HepG2 (cell line): Measurements from ENCODE around the gene LCORL. TPM values are rescaled to one million over a fixed set of nuclear protein-coding genes. Genes with fewer than 3 reads are reported as not detected.

Experiments
- AGO1 ChIP-seq: fragments of 200-400 bp; formaldehyde crosslinking; IDR thresholded peaks from 2 replicates; pipeline ENCODE4 v1.6.1; 2017; ENCODE audit warnings: mild to moderate bottlenecking, low read depth, low read length, moderate library complexity; ENCODE audit not compliant: poor library complexity, severe bottlenecking
- ATAD3A ChIP-seq: sonication (generic); formaldehyde crosslinking; IDR thresholded peaks from 2 replicates; pipeline ENCODE4 v1.4.0; 2020; ENCODE audit warnings: missing genetic modification reagents
- BCLAF1 ChIP-seq: fragments of 450-650 bp; IDR thresholded peaks from 2 replicates; pipeline ENCODE4 v1.6.1; 2017; ENCODE audit warnings: mild to moderate bottlenecking
- DMTF1 ChIP-seq: sonication (generic); formaldehyde crosslinking; IDR thresholded peaks from 2 replicates; pipeline ENCODE4 v1.4.0; 2020; ENCODE audit warnings: mild to moderate bottlenecking, missing genetic modification reagents
- EEA1 ChIP-seq: sonication (generic); formaldehyde crosslinking; IDR thresholded peaks from 2 replicates; pipeline ENCODE4 v1.5.1; 2020; ENCODE audit warnings: mild to moderate bottlenecking, missing genetic modification reagents, borderline replicate concordance
- EP300 ChIP-seq, 3 experiments: sonication (generic) in 1 of 3; formaldehyde crosslinking in 1 of 3; IDR thresholded peaks; 2 replicates each; pipeline versions ENCODE4 v1.5.1 to v1.6.1; 2011 to 2020; ENCODE audit warnings: low read depth in 2 of 3, low read length in 2 of 3, borderline replicate concordance in 1 of 3, improper control_type of control experiment in 1 of 3, mild to moderate bottlenecking in 1 of 3, missing genetic modification reagents in 1 of 3, moderate library complexity in 1 of 3
- FOXM1 ChIP-seq: sonication (generic); formaldehyde crosslinking; IDR thresholded peaks from 2 replicates; pipeline ENCODE4 v1.5.0; 2020; ENCODE audit warnings: missing genetic modification reagents
- NCOA2 ChIP-seq: sonication (generic); formaldehyde crosslinking; IDR thresholded peaks from 2 replicates; pipeline ENCODE4 v1.8.0; 2022; ENCODE audit warnings: inconsistent platforms
- RAD51 ChIP-seq: fragments of 450-650 bp; IDR thresholded peaks from 2 replicates; pipeline ENCODE4 v1.6.1; 2016; ENCODE audit warnings: borderline replicate concordance
- SOX6 ChIP-seq, 2 experiments: fragments of 450-650 bp in 1 of 2; sonication (generic) in 1 of 2; formaldehyde crosslinking in 1 of 2; IDR thresholded peaks; 2 replicates each; pipeline versions ENCODE4 v1.4.0 to v1.6.1; 2017 to 2020; ENCODE audit warnings: antibody characterized with exemption in 1 of 2, mild to moderate bottlenecking in 1 of 2, missing genetic modification reagents in 1 of 2
- TBX3 ChIP-seq: fragments of 450-650 bp; IDR thresholded peaks from 2 replicates; pipeline ENCODE4 v1.6.1; 2017; ENCODE audit warnings: antibody characterized with exemption, mild to moderate bottlenecking, inconsistent platforms, borderline replicate concordance
- ZNF142 ChIP-seq: sonication (generic); formaldehyde crosslinking; IDR thresholded peaks from 2 replicates; pipeline ENCODE4 v1.4.0; 2020; ENCODE audit warnings: missing genetic modification reagents
- ZNF253 ChIP-seq: sonication (generic); formaldehyde crosslinking; IDR thresholded peaks from 2 replicates; pipeline ENCODE4 v1.8.0; 2022; ENCODE audit warnings: mild to moderate bottlenecking, missing genetic modification reagents, borderline replicate concordance
- ZNF264 ChIP-seq: sonication (generic); formaldehyde crosslinking; IDR thresholded peaks from 2 replicates; pipeline ENCODE4 v1.4.0; 2020; ENCODE audit warnings: missing genetic modification reagents
- ZNF562 ChIP-seq: sonication (generic); formaldehyde crosslinking; IDR thresholded peaks from 2 replicates; pipeline ENCODE4 v1.8.0; 2022; ENCODE audit warnings: missing genetic modification reagents, borderline replicate concordance
- ZNF577 ChIP-seq: sonication (generic); formaldehyde crosslinking; IDR thresholded peaks from 2 replicates; pipeline ENCODE4 v1.4.0; 2020; ENCODE audit warnings: mild to moderate bottlenecking, low read depth, missing genetic modification reagents, borderline replicate concordance
- ZNF788 ChIP-seq: sonication (generic); formaldehyde crosslinking; IDR thresholded peaks from 2 replicates; pipeline ENCODE4 v1.5.0; 2020; ENCODE audit warnings: mild to moderate bottlenecking, missing genetic modification reagents, borderline replicate concordance
- polyA plus RNA-seq, 8 experiments: library from polyadenylated mRNA; depleted of rRNA in 3 of 8; stranded (reverse) in 7 of 8; unstranded in 1 of 8; fragments of >200 nt; fragmentation: Illumina TruSeq in 4 of 8; extraction: Trizol in 4 of 8; gene quantifications; 2 replicates each; pipeline versions ENCODE4 v1.2.1 to v1.2.3, GENCODE V29; 2011 to 2016; ENCODE audit warnings: low read depth in 4 of 8, missing spikeins in 1 of 8, mixed read lengths in 1 of 8; ENCODE audit not compliant: insufficient read depth in 1 of 8
- total RNA-seq, 5 experiments: library from RNA; depleted of rRNA; stranded (reverse); fragments of >200 nt; fragmentation: Illumina TruSeq; extraction: Trizol; gene quantifications; 2 replicates each; pipeline ENCODE4 v1.2.3, GENCODE V29; 2016; ENCODE audit warnings: low read depth in 1 of 5

LCORL gene
- total and polyA plus RNA-seq, 2 of the 13 experiments (the other 11 are each of a cell fraction or from before 2014, with no cell fraction given): 5.3 to 14.5 TPM

GRCh38 chr4:17859793-17860406, 161.7 kb downstream of the LCORL start (continued):
- TF ChIP-seq ZNF577 (no peak), RAD51 (no peak), ATAD3A (CRISPR knock-in tag) (no peak), NCOA2 (CRISPR knock-in tag) (0 out of 2 replicates have a peak, but pooled peaks have one; percentile 31), BCLAF1 (no peak), TBX3 (0 out of 2 replicates have a peak, but pooled peaks have one; percentile 17), ZNF788 (CRISPR knock-in tag) (no peak), EEA1 (CRISPR knock-in tag) (no peak), DMTF1 (no peak), SOX6 (IDR thresholded peaks at IDR 0.05) (no peak), SOX6 (CRISPR knock-in tag; IDR thresholded peaks at IDR 0.05) (peak; percentile 30; the same call in 1 of the 2 replicates), FOXM1 (no peak), ZNF562 (CRISPR knock-in tag) (no peak), ZNF142 (CRISPR knock-in tag) (no peak), ZNF253 (no peak), EP300 (IDR thresholded peaks at IDR 0.05; ENCODE audit: low read depth in 2 of 2, low read length in 2 of 2) (peak in 1 of 2 experiments; percentile 30; a peak in 2 of 4 replicates), EP300 (CRISPR knock-in tag; IDR thresholded peaks at IDR 0.05; ENCODE audit: borderline replicate concordance) (no peak), AGO1 (no peak), ZNF264 (CRISPR knock-in tag) (no peak)
